HG03469 (cell line): Measurements from ENCODE around the gene IL1R2.

ENCODE experiments used
- ATAC-seq: cut with Tn5 transposase; IDR thresholded peaks from one replicate; pipeline ENCODE4 v1.9.1; 2021; ENCODE audit warnings: mild to moderate bottlenecking, moderate library complexity, moderate number of reproducible peaks; ENCODE audit not compliant: unreplicated experiment

Gene IL1R2

GRCh38 chr2:101974663-101975062 lies 17.1 kb upstream of the IL1R2 start:
- ATAC-seq: no peak

- no peak for ATAC-seq
Observed at GRCh38 chr2:101975171-101975870, 16.4 kb upstream of the IL1R2 start.

- no peak for ATAC-seq
Observed at GRCh38 chr2:101976891-101977290, 14.9 kb upstream of the IL1R2 start.

- ATAC-seq: no peak
Observed at GRCh38 chr2:101980368-101980767, 11.4 kb upstream of the IL1R2 start.

GRCh38 chr2:101981066-101981465 lies 10.7 kb upstream of the IL1R2 start:
- no peak for ATAC-seq

GRCh38 chr2:101981504-101981903 lies 10.3 kb upstream of the IL1R2 start:
- ATAC-seq: no peak

GRCh38 chr2:101982495-101983029 lies 9.2 kb upstream of the IL1R2 start:
- no peak for ATAC-seq

- no peak for ATAC-seq
Observed at GRCh38 chr2:101983486-101983885, 8.3 kb upstream of the IL1R2 start.

- ATAC-seq: no peak
Observed at GRCh38 chr2:101983928-101984327, 7.8 kb upstream of the IL1R2 start.

GRCh38 chr2:101984656-101985055 lies 7.1 kb upstream of the IL1R2 start:
- ATAC-seq: no peak

- ATAC-seq: no peak
Observed at GRCh38 chr2:101985101-101985792, 6.5 kb upstream of the IL1R2 start.

GRCh38 chr2:101985793-101986164 lies 6.0 kb upstream of the IL1R2 start:
- no peak for ATAC-seq

- no peak for ATAC-seq
Observed at GRCh38 chr2:101986376-101986775, 5.4 kb upstream of the IL1R2 start.

GRCh38 chr2:101986804-101987740 lies 4.7 kb upstream of the IL1R2 start:
- no peak for ATAC-seq

- no peak for ATAC-seq
Observed at GRCh38 chr2:101987832-101988231, 3.9 kb upstream of the IL1R2 start.

GRCh38 chr2:101988541-101988940 lies 3.2 kb upstream of the IL1R2 start:
- no peak for ATAC-seq

GRCh38 chr2:101989740-101990460 lies 1.9 kb upstream of the IL1R2 start:
- ATAC-seq: no peak

- ATAC-seq: no peak
Observed at GRCh38 chr2:101993772-101994171, 2.0 kb downstream of the IL1R2 start.

GRCh38 chr2:101995019-101995418 lies 3.3 kb downstream of the IL1R2 start:
- ATAC-seq: no peak

- no peak for ATAC-seq
Observed at GRCh38 chr2:101995804-101996203, 4.0 kb downstream of the IL1R2 start.

GRCh38 chr2:101998556-101998895 lies 6.8 kb downstream of the IL1R2 start:
- ATAC-seq: no peak
